Activated CD4-positive, alpha-beta T cell treated with anti-CD3 and anti-CD28 coated beads, Interleukin-2, Interleukin-4, amounts not matched to agents 100 ng/mL and 50 ng/mL, durations not matched to agents 16 hours and 8 hours (primary cell): ENCODE measurements around the gene ANKRD11.
"Not testable (repeated sequence)": the region's sequence is repeated elsewhere in the genome, so short reads cannot be mapped to it uniquely, and the experiment has no call there.

Source experiments
- DNase-seq: peaks from one replicate; pipeline ENCODE4 v3.0.0-alpha.2; 2020; ENCODE audit warnings: low spot score

ANKRD11 gene

GRCh38 chr16:89280546-89281188 lies 209.7 kb downstream of the ANKRD11 start:
- DNase-seq: no peak

- DNase-seq: no peak
Observed at GRCh38 chr16:89279666-89280481, 210.5 kb downstream of the ANKRD11 start.

DNA sequence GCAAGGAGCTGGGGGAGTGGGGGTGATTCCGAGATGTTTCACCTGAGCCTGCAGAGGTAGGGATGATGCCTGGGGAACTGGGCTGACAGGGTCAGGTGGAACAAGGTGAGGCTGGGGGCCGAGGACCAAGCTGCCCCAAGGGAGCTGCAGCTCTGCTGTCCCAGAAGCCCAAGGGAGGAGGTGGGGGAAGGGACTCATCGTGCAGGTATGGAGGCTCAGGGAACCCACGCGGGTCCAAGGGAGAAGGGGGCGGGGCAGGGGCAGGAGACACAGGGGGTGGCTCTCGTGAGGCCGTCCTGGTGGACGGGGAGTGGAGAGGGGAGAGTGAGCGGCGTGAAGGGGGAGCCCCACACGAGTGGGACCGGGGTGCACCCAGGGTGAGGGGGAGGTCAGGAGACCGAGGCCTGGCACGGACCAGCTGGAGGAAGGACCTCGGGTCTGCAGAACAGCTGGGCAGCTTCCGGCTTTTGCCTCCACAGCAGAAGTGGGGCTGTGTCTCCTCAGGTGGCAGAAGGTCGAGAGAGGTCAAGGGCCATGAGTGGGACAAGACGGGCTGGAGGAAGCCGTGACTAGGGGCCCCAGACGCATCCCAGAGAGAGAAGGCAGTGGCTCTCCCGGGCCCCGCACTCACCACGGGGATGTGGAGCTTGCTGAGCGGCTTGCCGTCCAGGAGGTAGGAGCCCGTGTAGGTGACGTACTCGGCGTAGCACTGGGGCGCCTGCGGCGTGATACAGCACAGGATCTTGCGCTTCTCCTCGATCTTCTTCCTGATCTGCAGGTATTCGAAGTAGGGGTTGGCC lies 211.7 kb downstream of the ANKRD11 start:
- DNase-seq: no peak

DNA sequence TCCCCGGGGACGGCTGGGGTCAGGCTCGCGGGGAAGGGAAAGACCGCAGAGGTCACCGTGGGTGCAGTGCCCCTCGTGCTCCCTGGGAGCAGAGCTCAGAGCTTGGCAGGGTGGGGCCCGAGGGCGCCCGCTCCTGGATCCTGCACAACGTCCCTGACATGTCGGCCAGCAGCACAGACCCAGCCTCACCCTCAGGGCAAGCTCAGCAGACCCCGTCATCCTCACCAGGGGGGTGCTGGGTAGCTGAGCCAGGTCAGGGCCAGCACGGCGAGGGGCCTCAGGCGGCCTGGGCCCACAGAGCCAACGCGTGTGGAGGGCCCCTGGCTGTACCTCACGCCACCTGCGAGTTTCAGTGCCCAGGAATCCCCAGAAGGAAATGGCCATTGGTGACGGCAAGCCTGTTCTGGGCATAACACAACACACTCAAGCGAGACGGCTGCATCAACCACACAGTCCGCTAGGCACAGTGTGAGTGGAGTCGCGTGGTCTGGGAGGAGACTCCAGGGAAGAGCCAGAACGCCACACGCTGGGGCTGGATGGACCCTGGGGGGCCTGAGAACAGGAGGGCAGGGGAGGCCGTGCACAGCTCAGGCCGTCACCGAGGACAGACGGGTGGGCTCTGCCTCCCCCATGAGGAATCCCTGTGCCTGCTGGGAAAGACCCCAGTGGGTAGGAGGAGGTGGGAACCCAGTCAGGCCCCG lies 212.6 kb downstream of the ANKRD11 start:
- no peak for DNase-seq

DNA sequence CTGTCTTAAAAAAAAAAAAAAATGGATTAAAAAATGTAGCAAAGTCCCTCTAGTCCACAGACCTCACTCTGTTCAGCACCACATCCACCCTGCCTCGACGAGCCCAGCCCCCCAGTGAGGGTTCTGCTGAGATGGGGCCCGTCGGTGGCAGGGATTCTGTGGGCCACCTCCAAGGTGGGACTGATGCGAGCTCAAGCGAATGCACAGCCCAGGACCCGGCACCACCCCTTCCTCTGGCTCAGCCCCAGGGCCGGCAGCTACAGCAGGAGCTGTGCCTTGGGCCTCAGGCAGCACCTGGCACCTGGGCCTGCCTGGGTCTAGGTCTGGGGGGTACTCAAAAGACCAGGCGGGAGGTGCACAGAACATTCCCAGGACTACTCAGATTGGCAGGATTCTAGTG lies 213.3 kb downstream of the ANKRD11 start:
- no peak for DNase-seq

DNA sequence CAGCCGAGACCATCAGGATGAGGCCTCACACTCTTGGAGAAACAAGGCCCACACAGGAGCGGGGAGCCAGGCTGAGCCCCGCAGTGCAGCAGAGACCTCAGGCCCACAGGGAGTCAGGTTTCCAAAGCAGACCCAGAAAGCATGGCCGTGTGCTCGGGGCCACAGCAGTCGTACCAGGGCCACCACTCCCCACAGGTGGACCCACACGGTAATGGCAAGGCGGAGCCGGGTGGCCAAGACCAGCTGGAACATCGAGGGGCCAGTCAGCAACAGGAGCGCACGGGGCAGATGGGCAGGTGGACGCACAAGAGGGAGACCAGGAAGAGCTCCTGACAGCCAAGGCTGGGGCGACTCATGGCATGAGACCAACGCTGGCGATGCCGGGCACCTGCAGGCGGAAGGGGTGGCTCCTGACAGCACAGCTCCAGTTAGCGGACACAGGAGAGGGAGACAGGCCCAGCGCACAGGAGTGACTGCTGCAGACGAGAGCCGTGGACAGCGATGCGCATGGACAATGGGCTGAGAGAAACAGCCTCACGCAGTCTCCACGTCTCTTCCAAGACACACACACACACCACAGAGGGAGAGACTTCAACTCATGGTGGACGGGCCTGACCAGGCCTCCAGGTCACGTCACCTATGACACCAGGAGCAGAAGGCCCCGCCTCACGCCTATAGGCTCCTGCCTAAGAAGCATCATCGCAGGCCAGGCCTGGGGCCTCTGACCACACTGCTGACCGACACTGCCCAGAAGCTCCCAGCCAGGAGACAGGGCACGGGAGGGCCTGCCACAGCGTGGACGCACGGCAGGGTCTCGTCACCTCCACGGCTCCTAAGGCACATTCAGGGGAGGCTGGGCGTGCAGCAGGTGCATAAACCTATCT lies 214.3 kb downstream of the ANKRD11 start:
- DNase-seq: no peak

GRCh38 chr16:89275284-89275584 lies 215.1 kb downstream of the ANKRD11 start:
- no peak for DNase-seq

- DNase-seq: no peak
Observed at GRCh38 chr16:89274561-89275283, 215.6 kb downstream of the ANKRD11 start.

DNA sequence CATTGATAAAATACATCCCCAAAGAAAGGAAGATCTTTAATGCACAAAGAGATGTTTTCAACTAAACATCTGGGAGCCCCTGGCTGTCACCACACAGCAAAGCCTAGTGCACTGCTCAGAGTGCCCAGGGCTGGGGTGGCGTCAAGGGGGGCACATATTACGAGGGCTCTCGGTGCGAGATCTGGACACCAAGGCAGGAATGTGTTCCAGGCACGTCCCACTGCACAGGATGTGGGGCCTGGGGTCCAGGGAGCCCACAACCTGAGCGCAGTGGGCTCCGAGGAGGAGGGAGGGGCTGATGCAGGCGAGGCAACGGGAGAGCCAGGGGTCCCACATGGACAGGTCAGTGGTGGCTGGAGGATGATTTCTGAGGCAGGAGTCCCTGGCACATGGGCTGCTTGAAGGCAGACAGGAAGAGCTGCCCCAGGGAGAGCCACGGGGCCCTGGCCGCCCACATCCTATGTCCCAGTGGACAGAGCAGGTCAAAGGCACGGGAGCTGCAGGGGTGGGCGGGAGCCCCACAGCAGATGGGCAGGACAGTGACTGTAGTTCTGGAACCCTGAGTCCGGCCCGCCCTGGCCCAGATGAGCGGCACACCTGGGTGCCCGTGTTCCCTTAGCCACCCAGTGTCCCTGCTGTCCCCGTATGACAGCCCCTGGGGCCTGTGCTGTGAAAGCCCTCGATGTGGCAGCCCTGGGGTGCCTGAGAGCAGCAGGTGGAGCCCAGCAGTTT lies 216.5 kb downstream of the ANKRD11 start:
- no peak for DNase-seq

- DNase-seq: no peak
Observed at GRCh38 chr16:89272631-89273030, 217.7 kb downstream of the ANKRD11 start.

- no peak for DNase-seq
Observed at GRCh38 chr16:89270666-89271345, 219.6 kb downstream of the ANKRD11 start.

GRCh38 chr16:89269805-89270665 lies 220.3 kb downstream of the ANKRD11 start:
- no peak for DNase-seq

DNA sequence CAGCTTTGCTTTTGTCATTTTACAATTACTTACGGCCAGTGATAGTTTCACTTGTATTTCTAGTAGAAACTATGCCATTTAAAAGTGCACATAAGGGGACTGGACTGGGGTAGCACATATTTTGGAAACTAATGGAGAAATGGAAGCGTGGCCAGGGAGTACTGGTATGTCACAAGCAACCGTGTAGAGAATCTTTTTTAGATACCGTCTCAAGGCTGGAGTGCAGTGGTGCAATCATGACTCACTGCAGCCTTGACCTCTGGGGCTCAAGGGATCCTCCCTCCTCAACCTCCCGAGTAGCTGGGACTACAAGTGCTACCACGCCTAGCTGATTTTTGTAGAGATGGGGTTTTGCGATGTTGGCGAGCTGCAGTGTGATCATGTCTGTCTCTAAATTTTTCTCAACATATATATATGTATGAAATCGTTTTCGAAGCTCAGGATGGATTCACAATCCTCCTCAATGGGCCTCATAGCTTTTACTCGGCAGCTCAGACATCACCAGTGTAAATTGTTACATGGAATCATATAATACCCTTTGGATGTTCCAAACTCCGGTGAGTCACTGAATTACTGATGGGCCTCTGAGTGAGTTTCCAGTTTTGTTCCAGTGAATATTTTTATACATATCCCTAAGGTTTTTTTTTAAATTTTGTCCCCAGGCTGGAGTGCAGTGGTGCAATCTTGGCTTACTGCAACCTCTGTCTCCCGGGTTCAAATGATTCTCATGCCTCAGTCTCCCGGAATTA lies 221.2 kb downstream of the ANKRD11 start:
- DNase-seq: no peak

- DNase-seq: no peak
Observed at GRCh38 chr16:89268585-89268984, 221.8 kb downstream of the ANKRD11 start.

DNA sequence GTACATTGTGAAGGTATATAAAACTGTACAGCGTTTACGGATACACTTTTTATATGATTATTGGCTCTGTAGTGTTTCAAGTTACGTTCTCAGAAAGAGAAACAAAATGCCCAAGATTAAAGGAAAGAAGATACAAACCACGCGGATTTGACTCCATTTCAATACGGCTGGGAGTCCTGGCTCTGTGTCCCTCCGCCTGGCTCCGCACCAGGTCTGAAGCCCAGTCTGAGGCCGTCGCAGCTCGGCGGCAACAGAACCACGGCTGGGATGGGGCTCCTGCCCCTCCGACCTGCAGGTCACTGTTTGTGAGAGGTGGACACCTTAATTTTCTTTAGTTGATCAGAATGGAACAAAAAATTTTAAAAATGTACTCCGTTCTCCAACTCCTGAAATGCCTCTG lies 222.6 kb downstream of the ANKRD11 start:
- not testable (repeated sequence) for DNase-seq

DNA sequence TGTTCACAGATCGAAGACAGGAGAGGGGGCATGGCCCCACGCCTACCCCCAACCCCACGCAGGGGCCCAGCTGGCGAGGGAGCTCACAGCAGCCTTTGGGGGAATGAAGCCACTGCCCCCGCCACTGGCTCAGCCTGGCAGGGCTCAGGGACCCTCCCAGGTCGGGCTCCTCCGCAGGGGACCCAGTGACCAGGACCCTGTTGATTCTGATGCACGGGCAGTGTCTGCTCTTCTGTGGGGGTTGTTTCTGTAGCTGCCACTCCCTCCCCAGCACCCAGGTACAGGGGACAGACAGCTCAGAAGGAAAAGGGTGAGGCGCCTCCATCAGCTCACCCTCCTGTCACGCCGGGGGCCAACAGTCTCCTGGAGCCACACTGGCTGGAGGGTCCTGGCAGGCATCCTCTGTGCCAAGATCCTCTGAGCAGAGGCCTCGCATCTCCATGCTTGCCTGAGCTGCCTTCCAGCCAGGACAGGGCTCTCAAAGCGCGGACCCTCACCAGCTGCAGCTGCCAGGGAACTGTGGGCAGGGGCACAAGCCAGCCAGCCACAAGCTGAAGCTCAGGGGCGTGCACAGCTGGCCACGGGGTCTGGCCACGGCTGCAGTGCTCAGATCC lies 223.7 kb downstream of the ANKRD11 start:
- no peak for DNase-seq

GRCh38 chr16:89265647-89266046 lies 224.7 kb downstream of the ANKRD11 start:
- no peak for DNase-seq
